ENCODE results near the gene SCAMP5.

Gene SCAMP5

GRCh38 chr15:75023181-75023871 is 28.0 kb downstream of the SCAMP5 start, which contains the start of gene PPCDC:
Gene PPCDC (plus strand): TSS chr15:75023590. CDS start chr15:75028319, 4,729 bp downstream.
- peak; percentile 93 for DNase-seq (ENCODE audit: low read depth)

DNA sequence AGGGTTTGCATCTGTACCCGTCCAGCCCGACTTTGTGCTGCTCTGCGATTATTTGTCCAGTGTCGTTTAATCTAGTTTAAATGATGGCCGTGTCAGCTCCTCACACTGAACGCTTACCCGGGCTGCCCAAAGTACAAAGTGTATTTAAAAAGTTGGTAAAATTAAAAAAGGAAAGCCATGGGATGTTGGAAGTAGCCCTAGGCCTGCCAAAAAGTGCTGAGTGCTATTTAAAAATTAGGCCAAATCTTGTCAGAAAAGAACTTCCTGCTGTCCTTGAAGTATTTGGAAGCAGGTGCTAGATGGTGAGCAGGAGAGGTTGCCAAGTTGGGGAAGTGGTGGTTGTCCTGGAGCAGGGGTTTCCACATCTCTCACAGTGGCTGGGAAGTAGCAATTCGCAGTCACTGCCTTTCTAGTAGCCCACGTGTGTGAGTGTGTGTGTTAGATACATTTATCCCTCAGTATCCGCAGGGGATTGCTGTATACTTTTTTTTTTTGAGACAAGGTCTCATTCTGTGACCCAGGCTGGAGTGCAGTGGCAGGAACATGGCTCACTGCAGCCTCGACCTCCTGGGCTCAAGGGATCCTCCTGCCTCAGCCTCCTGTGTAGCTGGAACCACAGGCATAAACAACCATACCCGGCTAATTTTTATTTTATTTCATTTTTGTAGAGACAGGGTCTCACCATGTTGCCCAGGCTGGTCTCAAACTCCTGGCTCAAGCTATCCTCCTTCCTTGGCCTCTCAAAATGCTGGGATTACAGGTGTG is 28.7 kb downstream of the SCAMP5 start:
- DNase-seq (ENCODE audit: low read depth): no peak

- no peak for DNase-seq (ENCODE audit: low read depth)
Observed at GRCh38 chr15:75025107-75025506, 29.7 kb downstream of the SCAMP5 start.

DNA sequence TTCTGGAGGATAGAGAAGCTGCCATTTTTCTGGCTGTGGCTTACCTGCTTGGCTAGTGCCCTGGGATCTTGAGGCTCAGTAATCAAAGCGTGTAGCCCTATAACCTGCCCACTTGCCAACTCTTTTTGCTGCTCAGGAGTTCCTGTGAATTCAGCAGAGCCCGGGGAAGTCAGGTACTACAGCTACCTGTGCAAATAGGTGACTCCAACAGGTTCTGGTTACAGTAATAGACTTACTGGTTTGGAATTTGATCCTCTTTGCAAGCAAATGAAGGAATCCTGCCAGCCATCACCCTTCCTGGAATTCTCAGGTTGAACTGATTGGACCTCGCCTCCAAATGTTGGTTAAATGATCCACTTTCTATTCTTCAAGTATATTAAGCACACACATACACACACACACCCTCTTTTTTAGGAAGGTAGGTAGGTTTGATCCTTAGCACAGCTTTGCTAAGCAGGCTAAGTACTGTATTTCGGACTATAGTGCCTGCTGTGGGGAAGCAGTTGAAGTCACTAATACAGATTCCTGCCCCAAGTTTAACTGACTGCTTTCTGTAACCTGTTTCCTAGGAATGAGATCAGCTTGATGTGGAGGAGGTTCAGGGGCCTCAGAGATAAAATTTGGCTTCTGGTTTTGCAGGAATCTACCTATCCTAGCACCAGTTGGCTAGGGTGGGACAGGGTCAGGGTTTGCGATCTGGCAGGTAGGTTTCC is 30.3 kb downstream of the SCAMP5 start:
- DNase-seq (ENCODE audit: low read depth): no peak

GRCh38 chr15:75027551-75027950 is 32.2 kb downstream of the SCAMP5 start:
- no peak for DNase-seq (ENCODE audit: low read depth)

GRCh38 chr15:75028991-75029377 is 33.6 kb downstream of the SCAMP5 start:
- no peak for DNase-seq (ENCODE audit: low read depth)

- peak; percentile 81 for DNase-seq (ENCODE audit: low read depth)
Observed at GRCh38 chr15:75029378-75030022, 34.1 kb downstream of the SCAMP5 start.

DNA sequence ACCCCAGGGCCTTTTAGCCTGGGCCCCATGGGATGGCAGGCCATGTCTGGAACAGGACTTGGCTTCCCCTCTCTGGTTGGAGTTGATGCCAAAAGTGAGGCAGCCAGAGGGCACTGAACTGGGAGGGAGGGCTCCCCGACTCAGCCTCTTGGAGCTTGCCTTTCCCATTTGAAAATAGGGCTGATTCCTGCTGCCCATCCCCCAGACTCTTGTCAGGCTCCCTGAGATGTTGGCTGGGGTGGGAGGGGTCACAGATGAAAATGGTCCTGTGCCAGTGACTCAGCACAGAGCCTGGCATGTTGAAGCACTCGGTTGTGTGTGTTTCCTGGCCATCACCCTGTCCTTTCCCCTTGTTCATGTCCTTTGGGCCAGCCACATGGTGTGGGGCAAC is 34.7 kb downstream of the SCAMP5 start:
- DNase-seq (ENCODE audit: low read depth): no peak

DNA sequence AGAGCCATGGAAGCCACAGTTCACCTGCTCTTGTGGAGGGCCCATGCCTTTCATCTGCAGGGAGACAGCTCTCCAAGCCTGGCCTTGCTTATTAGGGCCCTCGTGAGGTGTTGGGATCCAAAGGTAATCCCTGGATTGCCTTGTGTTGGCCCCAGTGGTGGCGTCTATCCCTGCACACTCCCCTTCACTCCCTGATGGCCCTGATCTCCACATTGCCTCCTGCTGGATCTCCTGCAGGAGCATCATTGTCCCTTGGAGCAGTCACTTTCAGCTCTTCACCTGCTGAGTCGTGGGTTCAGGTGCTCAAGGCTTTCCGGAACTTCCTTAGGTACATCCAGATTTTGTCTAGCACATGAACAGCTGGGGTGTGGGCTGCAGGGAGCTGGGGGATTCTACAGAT is 35.1 kb downstream of the SCAMP5 start:
- no peak for DNase-seq (ENCODE audit: low read depth)

GRCh38 chr15:75031848-75032247 is 36.5 kb downstream of the SCAMP5 start:
- DNase-seq (ENCODE audit: low read depth): no peak

GRCh38 chr15:75032395-75032794 is 37.0 kb downstream of the SCAMP5 start:
- no peak for DNase-seq (ENCODE audit: low read depth)

- no peak for DNase-seq (ENCODE audit: low read depth)
Observed at GRCh38 chr15:75033809-75034208, 38.4 kb downstream of the SCAMP5 start.

- DNase-seq (ENCODE audit: low read depth): no peak
Observed at GRCh38 chr15:75034615-75035014, 39.3 kb downstream of the SCAMP5 start.

- no peak for DNase-seq (ENCODE audit: low read depth)
Observed at GRCh38 chr15:75036212-75036616, 40.9 kb downstream of the SCAMP5 start.

- no peak for DNase-seq (ENCODE audit: low read depth)
Observed at GRCh38 chr15:75037685-75038084, 42.3 kb downstream of the SCAMP5 start.

DNA sequence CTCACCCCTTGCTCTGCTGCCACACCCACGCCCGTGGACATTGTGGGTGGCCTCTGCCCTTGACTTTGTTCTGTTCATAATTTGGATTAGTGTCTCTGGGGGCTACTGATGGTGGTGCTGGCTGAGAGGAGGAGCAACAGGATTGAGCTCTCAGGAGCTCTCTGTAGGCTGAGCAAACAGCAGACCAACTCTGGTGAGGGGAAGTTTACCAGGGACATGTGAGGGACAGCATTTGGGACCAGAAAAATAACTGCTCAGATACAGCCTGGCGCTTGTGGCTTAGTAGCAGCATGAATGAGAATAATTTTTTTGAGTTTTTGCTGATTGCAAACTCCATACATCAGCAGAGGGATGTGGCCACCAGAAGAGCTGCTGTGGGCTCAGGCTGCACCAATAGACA is 42.9 kb downstream of the SCAMP5 start:
- no peak for DNase-seq (ENCODE audit: low read depth)

- DNase-seq (ENCODE audit: low read depth): peak; percentile 56
Observed at GRCh38 chr15:75042730-75043508, 47.6 kb downstream of the SCAMP5 start.

- DNase-seq (ENCODE audit: low read depth): no peak
Observed at GRCh38 chr15:75043509-75044257, 48.3 kb downstream of the SCAMP5 start.

DNA sequence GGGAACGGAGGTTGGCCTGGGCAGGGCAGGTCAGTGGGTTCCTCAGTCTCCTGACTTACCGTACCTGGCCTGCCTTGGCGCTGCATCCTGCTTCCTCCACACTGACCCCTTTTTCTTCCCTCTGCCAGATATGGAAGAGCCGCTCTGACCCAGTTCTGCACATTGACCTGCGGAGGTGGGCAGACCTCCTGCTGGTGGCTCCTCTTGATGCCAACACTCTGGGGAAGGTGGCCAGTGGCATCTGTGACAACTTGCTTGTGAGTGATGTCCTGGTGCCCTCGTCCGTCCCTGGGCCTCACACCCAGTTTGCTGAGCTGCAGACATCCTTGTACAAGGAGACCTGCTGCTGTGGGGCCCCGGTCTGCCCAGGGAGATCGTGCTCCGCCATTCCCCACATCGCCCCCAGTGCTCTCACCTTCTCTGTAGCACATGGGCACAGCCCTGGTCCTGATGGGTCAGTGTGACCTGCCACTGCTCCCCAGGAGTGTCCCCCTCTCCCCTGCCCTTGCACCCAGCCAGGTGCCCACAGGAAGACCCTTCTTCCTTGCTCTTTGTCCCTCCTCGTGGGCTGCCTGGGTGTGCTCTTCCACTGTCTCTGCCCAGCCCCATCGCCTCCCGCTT is 49.0 kb downstream of the SCAMP5 start:
- no peak for DNase-seq (ENCODE audit: low read depth)

DNA sequence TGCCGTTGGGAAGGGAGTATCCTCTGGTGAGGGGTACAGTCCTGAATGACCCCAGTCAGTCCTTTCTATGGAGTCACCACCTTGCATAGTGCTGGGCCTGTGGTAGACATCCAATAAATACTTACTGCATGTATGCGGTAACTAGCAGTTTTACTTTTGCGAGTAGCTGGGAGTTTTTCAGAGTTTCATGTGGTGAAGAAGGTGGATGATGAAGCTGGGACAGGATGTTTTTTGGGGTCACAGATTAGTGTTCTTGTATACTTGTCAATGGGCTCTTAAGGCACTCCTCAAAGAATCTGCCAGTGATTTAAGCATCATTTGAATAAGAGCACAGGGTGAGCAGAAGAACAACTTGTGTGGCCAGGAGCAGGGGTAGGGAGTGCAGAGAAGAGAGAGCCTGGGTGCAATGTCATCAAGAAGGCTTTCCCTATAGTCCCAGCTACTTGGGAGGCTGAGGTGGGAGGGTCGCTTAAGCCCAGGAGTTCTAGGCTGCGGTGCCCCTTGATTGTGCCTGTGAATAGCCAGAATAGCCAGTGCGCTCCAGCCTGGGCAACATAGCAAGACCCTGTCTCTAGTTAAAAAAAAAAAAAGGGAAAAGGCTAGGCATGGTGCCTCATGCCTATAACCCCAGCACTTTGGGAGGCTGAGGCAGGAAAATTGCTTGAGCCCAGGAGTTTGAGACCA is 50.1 kb downstream of the SCAMP5 start:
- no peak for DNase-seq (ENCODE audit: low read depth)
